HepG2 (cell line): ENCODE data around the gene XRCC1. TPM values are rescaled to one million over a fixed set of nuclear protein-coding genes. Genes with fewer than 3 reads are reported as not detected.
A peak's percentile ranks its signal among the peaks of the same experiment; 100 is the strongest.

Experiments
- ETV5 ChIP-seq: IDR thresholded peaks from 2 replicates; pipeline ENCODE4 v1.6.1; 2018; ENCODE audit warnings: missing biosample characterization, missing genetic modification reagents, inconsistent platforms, borderline replicate concordance
- MTA1 ChIP-seq: sonication (generic); formaldehyde crosslinking; IDR thresholded peaks from 2 replicates; pipeline ENCODE4 v1.4.0; 2020; ENCODE audit warnings: missing genetic modification reagents, mild to moderate bottlenecking, borderline replicate concordance
- PAX8 ChIP-seq: sonication (generic); formaldehyde crosslinking; IDR thresholded peaks from 2 replicates; pipeline ENCODE4 v1.8.0; 2022; ENCODE audit warnings: mild to moderate bottlenecking, missing genetic modification reagents, borderline replicate concordance
- PRMT3 ChIP-seq: sonication (generic); formaldehyde crosslinking; IDR thresholded peaks from 2 replicates; pipeline ENCODE4 v1.8.1; 2022; ENCODE audit warnings: low read depth, mild to moderate bottlenecking, moderate library complexity, missing genetic modification reagents, borderline replicate concordance
- RBAK ChIP-seq: sonication (generic); formaldehyde crosslinking; IDR thresholded peaks from 2 replicates; pipeline ENCODE4 v1.5.1; 2020; ENCODE audit warnings: mild to moderate bottlenecking, missing genetic modification reagents
- SP140L ChIP-seq: sonication (generic); formaldehyde crosslinking; IDR thresholded peaks from 2 replicates; pipeline ENCODE4 v1.4.0; 2020; ENCODE audit warnings: missing genetic modification reagents, borderline replicate concordance
- TBL1XR1 ChIP-seq: fragments of 150-350 bp; IDR thresholded peaks from 2 replicates; pipeline ENCODE4 v1.6.1; 2014; ENCODE audit warnings: borderline replicate concordance, low read length; ENCODE audit not compliant: partially characterized antibody
- ZFP90 ChIP-seq: sonication (generic); formaldehyde crosslinking; IDR thresholded peaks from 2 replicates; pipeline ENCODE4 v1.8.0; 2022; ENCODE audit warnings: missing genetic modification reagents, mild to moderate bottlenecking, inconsistent platforms, borderline replicate concordance
- polyA plus RNA-seq, 8 experiments: library from polyadenylated mRNA; depleted of rRNA in 3 of 8; stranded (reverse) in 7 of 8; unstranded in 1 of 8; fragments of >200 nt; fragmentation: Illumina TruSeq in 4 of 8; extraction: Trizol in 4 of 8; gene quantifications; 2 replicates each; pipeline versions ENCODE4 v1.2.1 to v1.2.3, GENCODE V29; 2011 to 2016; ENCODE audit warnings: low read depth in 4 of 8, missing spikeins in 1 of 8, mixed read lengths in 1 of 8; ENCODE audit not compliant: insufficient read depth in 1 of 8
- total RNA-seq, 5 experiments: library from RNA; depleted of rRNA; stranded (reverse); fragments of >200 nt; fragmentation: Illumina TruSeq; extraction: Trizol; gene quantifications; 2 replicates each; pipeline ENCODE4 v1.2.3, GENCODE V29; 2016; ENCODE audit warnings: low read depth in 1 of 5
- TF ChIP-seq, protein P1 (sequence below), 2 experiments: fragments of 450-650 bp in 1 of 2; sonication (generic) in 1 of 2; formaldehyde crosslinking in 1 of 2; IDR thresholded peaks; 2 replicates each; pipeline versions ENCODE4 v1.6.1 to v1.8.0; 2016 to 2022; ENCODE audit warnings: antibody characterized with exemption in 1 of 2, mild to moderate bottlenecking in 1 of 2, missing genetic modification reagents in 1 of 2
- TF ChIP-seq, protein P2 (sequence below): sonication (generic); formaldehyde crosslinking; conservative IDR thresholded peaks from 2 replicates; pipeline ENCODE4 v1.4.0; 2020; ENCODE audit warnings: missing genetic modification reagents
- TF ChIP-seq, protein P3 (sequence below): IDR thresholded peaks from 2 replicates; pipeline ENCODE4 v1.6.1; 2016; ENCODE audit warnings: missing genetic modification reagents, missing compliant biosample characterization
- TF ChIP-seq, protein P4 (sequence below): sonication (generic); formaldehyde crosslinking; IDR thresholded peaks from 2 replicates; pipeline ENCODE4 v1.8.0; 2022; ENCODE audit warnings: mild to moderate bottlenecking, missing genetic modification reagents, borderline replicate concordance

XRCC1 gene
- total and polyA plus RNA-seq, 2 of the 13 experiments (the other 11 are each of a cell fraction or from before 2014, with no cell fraction given) = 24.7 to 26.3 TPM

DNA sequence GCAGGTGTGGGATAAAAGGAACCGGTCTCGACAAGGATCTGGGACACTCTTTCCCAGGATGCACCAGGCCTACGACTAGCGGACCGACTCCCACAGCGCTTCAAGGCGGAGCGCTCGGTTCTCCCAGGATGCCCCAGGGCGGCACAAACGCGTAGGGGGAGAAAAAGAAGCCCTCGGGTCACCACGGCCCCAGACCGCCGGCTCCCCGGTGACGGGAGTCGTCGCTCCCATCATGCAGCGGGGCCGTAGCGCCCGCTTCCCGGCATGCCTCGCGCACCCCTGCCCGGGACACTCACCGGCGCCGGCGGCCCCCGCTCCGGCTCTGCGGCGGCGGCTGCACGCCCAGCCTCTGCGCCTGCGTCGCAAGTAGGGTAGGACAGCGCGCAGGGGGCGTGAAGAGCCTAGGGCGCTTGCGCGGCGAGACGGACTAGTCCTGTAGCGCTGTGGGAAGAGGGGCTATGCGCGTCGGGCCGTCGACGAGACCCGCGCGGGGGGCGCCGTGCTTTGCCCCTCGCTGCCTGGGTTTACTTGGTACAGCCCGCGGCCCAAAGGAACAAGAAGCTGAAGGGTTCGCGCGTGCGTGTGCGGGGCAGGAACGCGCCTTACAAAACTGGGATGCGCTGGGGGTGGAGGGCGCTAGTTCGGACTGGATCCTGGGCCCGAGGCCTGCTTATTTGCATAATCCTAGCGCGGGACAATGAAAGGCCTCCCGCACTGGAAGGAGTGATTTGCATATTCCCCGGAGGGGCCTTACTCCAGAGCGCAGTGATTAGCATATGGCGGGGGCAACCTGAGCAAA is 44.1 kb upstream of the XRCC1 start, which contains the start of gene ZNF428 (continued):
- TF ChIP-seq, protein P1, sequence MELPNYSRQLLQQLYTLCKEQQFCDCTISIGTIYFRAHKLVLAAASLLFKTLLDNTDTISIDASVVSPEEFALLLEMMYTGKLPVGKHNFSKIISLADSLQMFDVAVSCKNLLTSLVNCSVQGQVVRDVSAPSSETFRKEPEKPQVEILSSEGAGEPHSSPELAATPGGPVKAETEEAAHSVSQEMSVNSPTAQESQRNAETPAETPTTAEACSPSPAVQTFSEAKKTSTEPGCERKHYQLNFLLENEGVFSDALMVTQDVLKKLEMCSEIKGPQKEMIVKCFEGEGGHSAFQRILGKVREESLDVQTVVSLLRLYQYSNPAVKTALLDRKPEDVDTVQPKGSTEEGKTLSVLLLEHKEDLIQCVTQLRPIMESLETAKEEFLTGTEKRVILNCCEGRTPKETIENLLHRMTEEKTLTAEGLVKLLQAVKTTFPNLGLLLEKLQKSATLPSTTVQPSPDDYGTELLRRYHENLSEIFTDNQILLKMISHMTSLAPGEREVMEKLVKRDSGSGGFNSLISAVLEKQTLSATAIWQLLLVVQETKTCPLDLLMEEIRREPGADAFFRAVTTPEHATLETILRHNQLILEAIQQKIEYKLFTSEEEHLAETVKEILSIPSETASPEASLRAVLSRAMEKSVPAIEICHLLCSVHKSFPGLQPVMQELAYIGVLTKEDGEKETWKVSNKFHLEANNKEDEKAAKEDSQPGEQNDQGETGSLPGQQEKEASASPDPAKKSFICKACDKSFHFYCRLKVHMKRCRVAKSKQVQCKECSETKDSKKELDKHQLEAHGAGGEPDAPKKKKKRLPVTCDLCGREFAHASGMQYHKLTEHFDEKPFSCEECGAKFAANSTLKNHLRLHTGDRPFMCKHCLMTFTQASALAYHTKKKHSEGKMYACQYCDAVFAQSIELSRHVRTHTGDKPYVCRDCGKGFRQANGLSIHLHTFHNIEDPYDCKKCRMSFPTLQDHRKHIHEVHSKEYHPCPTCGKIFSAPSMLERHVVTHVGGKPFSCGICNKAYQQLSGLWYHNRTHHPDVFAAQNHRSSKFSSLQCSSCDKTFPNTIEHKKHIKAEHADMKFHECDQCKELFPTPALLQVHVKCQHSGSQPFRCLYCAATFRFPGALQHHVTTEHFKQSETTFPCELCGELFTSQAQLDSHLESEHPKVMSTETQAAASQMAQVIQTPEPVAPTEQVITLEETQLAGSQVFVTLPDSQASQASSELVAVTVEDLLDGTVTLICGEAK (IDR thresholded peaks at IDR 0.05) = no peak
- TF ChIP-seq, protein P1 (CRISPR knock-in tag; IDR thresholded peaks at IDR 0.05) = peak; percentile 70
- no peak for TF ChIP-seq SP140L (CRISPR knock-in tag)
- TF ChIP-seq, protein P2, sequence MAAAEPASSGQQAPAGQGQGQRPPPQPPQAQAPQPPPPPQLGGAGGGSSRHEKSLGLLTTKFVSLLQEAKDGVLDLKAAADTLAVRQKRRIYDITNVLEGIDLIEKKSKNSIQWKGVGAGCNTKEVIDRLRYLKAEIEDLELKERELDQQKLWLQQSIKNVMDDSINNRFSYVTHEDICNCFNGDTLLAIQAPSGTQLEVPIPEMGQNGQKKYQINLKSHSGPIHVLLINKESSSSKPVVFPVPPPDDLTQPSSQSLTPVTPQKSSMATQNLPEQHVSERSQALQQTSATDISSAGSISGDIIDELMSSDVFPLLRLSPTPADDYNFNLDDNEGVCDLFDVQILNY = peak; percentile 38; the same call in 1 of the 2 replicates
- TF ChIP-seq, protein P3, sequence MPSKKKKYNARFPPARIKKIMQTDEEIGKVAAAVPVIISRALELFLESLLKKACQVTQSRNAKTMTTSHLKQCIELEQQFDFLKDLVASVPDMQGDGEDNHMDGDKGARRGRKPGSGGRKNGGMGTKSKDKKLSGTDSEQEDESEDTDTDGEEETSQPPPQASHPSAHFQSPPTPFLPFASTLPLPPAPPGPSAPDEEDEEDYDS (CRISPR knock-in tag) = peak; percentile 8; the same call in 1 of the 2 replicates
- TF ChIP-seq TBL1XR1 = no peak
- TF ChIP-seq RBAK (CRISPR knock-in tag) = no peak
- TF ChIP-seq PRMT3 = no peak
- peak; percentile 96; the same call in 1 of the 2 replicates for TF ChIP-seq MTA1 (CRISPR knock-in tag)
- TF ChIP-seq, protein P4, sequence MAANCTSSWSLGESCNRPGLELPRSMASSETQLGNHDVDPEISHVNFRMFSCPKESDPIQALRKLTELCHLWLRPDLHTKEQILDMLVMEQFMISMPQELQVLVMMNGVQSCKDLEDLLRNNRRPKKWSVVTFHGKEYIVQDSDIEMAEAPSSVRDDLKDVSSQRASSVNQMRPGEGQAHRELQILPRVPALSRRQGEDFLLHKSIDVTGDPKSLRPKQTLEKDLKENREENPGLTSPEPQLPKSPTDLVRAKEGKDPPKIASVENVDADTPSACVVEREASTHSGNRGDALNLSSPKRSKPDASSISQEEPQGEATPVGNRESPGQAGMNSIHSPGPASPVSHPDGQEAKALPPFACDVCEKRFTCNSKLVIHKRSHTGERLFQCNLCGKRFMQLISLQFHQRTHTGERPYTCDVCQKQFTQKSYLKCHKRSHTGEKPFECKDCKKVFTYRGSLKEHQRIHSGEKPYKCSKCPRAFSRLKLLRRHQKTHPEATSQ (CRISPR knock-in tag) = peak; percentile 8; the same call in 1 of the 2 replicates
- peak; percentile 80; the same call in 1 of the 2 replicates for TF ChIP-seq PAX8 (CRISPR knock-in tag)
- TF ChIP-seq ZFP90 (CRISPR knock-in tag) = peak; percentile 66; the same call in 1 of the 2 replicates
- TF ChIP-seq ETV5 (CRISPR knock-in tag) = no peak
